Subcutaneous adipose tissue (tissue), 4 donors: ENCODE results near the gene CTRL. TPM values are rescaled to one million over a fixed set of nuclear protein-coding genes. Genes with fewer than 3 reads are reported as not detected.

Experiments used
- CTCF ChIP-seq: fragments of 450-650 bp; IDR thresholded peaks from one replicate; pipeline ENCODE4 v1.5.1; 2016; ENCODE audit warnings: low read depth, mild to moderate bottlenecking, control low read depth, antibody characterized with exemption, moderate library complexity
- total RNA-seq, 4 donors: library from RNA; depleted of rRNA; stranded (reverse); fragments of >200 nt; gene quantifications; one replicate each; pipeline ENCODE4 v1.1.0, GENCODE V29; 2016

Gene CTRL
- total RNA-seq, 4 donors from 2014 or later: 0.85 to 4.1 (median 0.88) TPM; not detected in 1

- no peak for TF ChIP-seq CTCF
Observed at GRCh38 chr16:67971111-67971510, 39.4 kb upstream of the CTRL start.

GRCh38 chr16:67969254-67970039 is 37.8 kb upstream of the CTRL start:
- TF ChIP-seq CTCF: no peak

- TF ChIP-seq CTCF: no peak
Observed at GRCh38 chr16:67968400-67969253, 37.0 kb upstream of the CTRL start, which contains the start of gene SLC12A4. Gene SLC12A4, minus strand, starts transcription at chr16:67968637. Its CDS starts 84 bp downstream, at chr16:67968553.

GRCh38 chr16:67967958-67968399 is 36.3 kb upstream of the CTRL start:
- TF ChIP-seq CTCF: no peak

- TF ChIP-seq CTCF: no peak
Observed at GRCh38 chr16:67967183-67967957, 35.7 kb upstream of the CTRL start.

GRCh38 chr16:67966549-67967182 is 35.0 kb upstream of the CTRL start:
- TF ChIP-seq CTCF: no peak
